ENCODE measurements around the gene FADD.

- TF ChIP-seq REST (IDR thresholded peaks at IDR 0.05; ENCODE audit: low read depth) = no peak
- no peak for TF ChIP-seq NFIC (IDR thresholded peaks at IDR 0.05)
- no peak for TF ChIP-seq YY1 (IDR thresholded peaks at IDR 0.05; ENCODE audit: low read depth)
- TF ChIP-seq EP300 (IDR thresholded peaks at IDR 0.05; ENCODE audit: borderline replicate concordance) = no peak
- TF ChIP-seq EGR1 (IDR thresholded peaks at IDR 0.05) = no peak
- TF ChIP-seq MAX (IDR thresholded peaks at IDR 0.05) = no peak
- no peak for TF ChIP-seq TAF1 (IDR thresholded peaks at IDR 0.05; ENCODE audit: low read depth)
- no peak for TF ChIP-seq ZBTB7A (IDR thresholded peaks at IDR 0.05; ENCODE audit: low read depth)
- no peak for TF ChIP-seq CREB1 (IDR thresholded peaks at IDR 0.05; ENCODE audit: low read depth)
- no peak for TF ChIP-seq RAD21 (IDR thresholded peaks at IDR 0.05; ENCODE audit: low read depth)
- TF ChIP-seq FOXM1 (IDR thresholded peaks at IDR 0.05; ENCODE audit: borderline replicate concordance, low read depth) = no peak
- no peak for TF ChIP-seq TEAD4 (IDR thresholded peaks at IDR 0.05)
- no peak for TF ChIP-seq TCF12 (IDR thresholded peaks at IDR 0.05; ENCODE audit: low read depth)
- no peak for TF ChIP-seq CEBPB (IDR thresholded peaks at IDR 0.05)
These were observed 17.6 kb upstream of the FADD start for GRCh38 chr11:70185348-70186055.

Data from Ishikawa (cell line).